Neural crest cell (in vitro differentiated cells): ENCODE data around the gene CIDEC. TPM values are rescaled to one million over a fixed set of nuclear protein-coding genes. Genes with fewer than 3 reads are reported as not detected.

Experiments used
- DNase-seq: peaks from one replicate; pipeline ENCODE4 v3.0.0; 2021; ENCODE audit warnings: low read depth, mixed read lengths, low spot score
- H3K27ac Mint-ChIP-seq: one replicate; pipeline ENCODE4 v1.8.0; 2021; ENCODE audit warnings: mild to moderate bottlenecking, mixed read lengths; ENCODE audit not compliant: unreplicated experiment
- H3K27me3 Mint-ChIP-seq: 2 replicates; pipeline ENCODE4 v1.8.0; 2021; ENCODE audit warnings: low read depth, mild to moderate bottlenecking, mixed read lengths
- H3K36me3 Mint-ChIP-seq: 2 replicates; pipeline ENCODE4 v1.8.0; 2021; ENCODE audit warnings: low read depth, mild to moderate bottlenecking, mixed read lengths
- H3K4me1 Mint-ChIP-seq: 2 replicates; pipeline ENCODE4 v1.8.0; 2021; ENCODE audit warnings: mixed read lengths
- H3K4me3 Mint-ChIP-seq: one replicate; pipeline ENCODE4 v1.8.0; 2021; ENCODE audit warnings: mild to moderate bottlenecking, mixed read lengths
- H3K9me3 Mint-ChIP-seq: 2 replicates; pipeline ENCODE4 v1.8.0; 2021; ENCODE audit warnings: mixed read lengths
- CTCF ChIP-seq: fragments of 200-600 bp; sonication (generic); conservative IDR thresholded peaks from 2 replicates; pipeline ENCODE4 v1.5.0; 2021; ENCODE audit warnings: antibody characterized with exemption, mild to moderate bottlenecking
- long read RNA-seq: library from polyadenylated mRNA; unstranded; transcript quantifications from one replicate; pipeline ENCODE4 v2.0.0, GENCODE V29; 2020
- total RNA-seq: library from RNA; stranded (reverse); gene quantifications from 2 replicates; pipeline ENCODE4 v1.2.1, GENCODE V29; 2021

The CIDEC gene
- not detected in 2 replicates for total RNA-seq
- long read RNA-seq = 0 reads

DNA sequence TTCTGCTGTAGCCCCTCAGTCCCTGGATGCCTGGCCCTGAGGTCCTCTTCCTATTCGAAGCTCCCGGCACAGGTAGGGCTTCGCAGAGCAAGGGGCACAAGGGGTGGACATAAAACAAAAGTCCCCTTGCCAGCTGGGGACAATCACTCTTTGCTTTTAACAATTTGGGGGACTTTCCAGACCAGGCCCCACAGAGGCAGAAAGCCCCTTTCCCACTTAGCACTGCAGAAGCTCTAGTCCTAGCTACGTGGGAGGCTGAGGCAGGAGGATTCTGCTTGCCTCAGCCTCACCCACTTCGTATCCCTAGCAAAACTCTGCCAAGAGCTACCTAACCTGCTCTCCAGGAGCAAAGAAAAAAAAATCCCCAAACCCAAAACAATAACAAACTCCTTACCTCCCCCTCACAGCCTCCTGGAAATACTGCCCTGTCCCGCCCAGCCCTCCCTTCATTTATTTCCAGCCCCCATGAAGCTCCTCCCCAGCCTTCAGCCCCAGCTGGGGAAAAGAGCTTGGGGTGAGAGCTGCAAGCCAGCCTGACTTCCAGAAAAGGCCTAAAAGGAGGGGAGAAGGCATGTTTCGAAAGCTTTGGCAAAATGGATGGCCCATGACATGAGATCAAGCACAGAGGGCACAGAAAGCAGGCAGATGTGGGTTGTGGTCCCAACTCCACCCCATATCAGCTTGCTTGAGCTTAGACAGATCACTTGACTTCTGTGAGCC lies at the start of gene CIDEC:
CIDEC (minus strand) TSS at position 424 of the 720 bp plus-strand sequence. CDS start 1,767 bp downstream, outside the sequence.
- DNase-seq = no peak
- H3K4me1 Mint-ChIP-seq = peaks cover 6% of the 10 kb centered on the region
- no peak within 1 kb of the TSS for H3K4me3 Mint-ChIP-seq
- H3K9me3 Mint-ChIP-seq = no peaks in the 10 kb centered on the region
- H3K27ac Mint-ChIP-seq = no peak within 1 kb of the TSS
- H3K27me3 Mint-ChIP-seq = peaks cover 6% of the 10 kb centered on the region
- TF ChIP-seq CTCF = no peak
- no peaks in the 10 kb centered on the region for H3K36me3 Mint-ChIP-seq

DNA sequence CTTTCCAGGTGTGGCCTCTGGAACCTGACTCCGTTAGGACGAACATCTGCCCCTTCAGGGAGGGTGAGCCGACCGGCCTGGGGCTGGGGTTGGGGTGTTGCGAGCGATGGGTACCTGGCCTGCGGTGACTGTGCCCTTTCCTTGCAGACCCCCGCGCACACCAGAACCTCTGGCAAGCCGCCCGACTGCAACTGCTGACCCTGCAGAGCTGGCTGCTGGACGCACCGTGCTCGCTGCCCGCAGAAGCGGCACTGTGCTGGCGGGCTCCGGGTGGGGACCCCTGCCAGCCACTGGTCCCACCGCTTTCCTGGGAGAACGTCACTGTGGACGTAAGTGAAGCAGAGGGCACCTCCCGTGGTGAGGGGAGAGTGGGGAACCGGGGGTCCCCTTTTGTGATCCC lies 48.1 kb upstream of the CIDEC start:
- H3K27me3 Mint-ChIP-seq = no peaks in the 10 kb centered on the region
- no peak overlapping the region for H3K4me3 Mint-ChIP-seq
- no peak for TF ChIP-seq CTCF
- no peak overlapping the region for H3K27ac Mint-ChIP-seq
- H3K4me1 Mint-ChIP-seq = peaks cover 9% of the 10 kb centered on the region
- no peaks in the 10 kb centered on the region for H3K36me3 Mint-ChIP-seq
- no peaks in the 10 kb centered on the region for H3K9me3 Mint-ChIP-seq
- DNase-seq = no peak

DNA sequence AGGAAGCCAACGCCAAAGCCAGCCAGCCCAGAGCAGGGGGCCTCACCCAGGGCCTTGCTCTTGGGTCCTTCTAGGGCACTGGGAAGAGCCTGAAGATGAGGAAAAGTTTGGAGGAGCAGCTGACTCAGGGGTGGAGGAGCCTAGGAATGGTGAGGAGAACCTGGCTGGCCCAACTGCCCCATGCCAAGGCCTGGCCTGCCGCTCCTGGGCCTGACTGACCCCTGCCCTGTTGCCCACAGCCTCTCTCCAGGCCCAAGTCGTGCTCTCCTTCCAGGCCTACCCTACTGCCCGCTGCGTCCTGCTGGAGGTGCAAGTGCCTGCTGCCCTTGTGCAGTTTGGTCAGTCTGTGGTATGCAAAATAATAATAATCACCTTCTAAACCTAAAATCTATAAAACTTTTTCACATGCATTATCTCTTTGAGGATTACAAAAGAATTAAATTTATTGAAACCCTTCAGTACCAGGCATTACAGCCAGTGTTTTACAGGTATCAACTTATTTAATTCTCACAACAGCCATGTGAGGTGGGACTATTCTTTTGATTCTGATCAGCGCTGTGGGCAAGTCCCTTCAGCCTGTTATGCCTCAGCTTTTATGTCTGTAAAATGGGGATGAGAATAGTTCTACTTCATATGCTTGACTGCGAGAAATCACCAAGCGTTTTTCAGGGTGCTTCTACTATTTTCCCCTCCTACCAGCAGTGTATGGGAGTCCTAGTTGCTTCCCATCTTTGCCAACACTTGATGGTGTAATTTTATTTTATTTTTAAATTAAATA lies 38.4 kb upstream of the CIDEC start:
- Mint-ChIP-seq H3K27ac (no peak overlapping the region), H3K9me3 (no peaks in the 10 kb centered on the region), H3K36me3 (no peaks in the 10 kb centered on the region), H3K4me3 (no peak overlapping the region), H3K4me1 (peaks cover 13% of the 10 kb centered on the region), H3K27me3 (no peaks in the 10 kb centered on the region)
- no peak for TF ChIP-seq CTCF
- DNase-seq = no peak

- Mint-ChIP-seq H3K36me3 (no peaks in the 10 kb centered on the region), H3K4me1 (peaks cover 13% of the 10 kb centered on the region), H3K27me3 (no peaks in the 10 kb centered on the region), H3K27ac (no peak overlapping the region), H3K9me3 (no peaks in the 10 kb centered on the region), H3K4me3 (no peak overlapping the region)
- TF ChIP-seq CTCF = no peak
- DNase-seq = no peak
Measured at GRCh38 chr3:9917820-9918219, 37.8 kb upstream of the CIDEC start.

GRCh38 chr3:9916734-9917680 lies 37.0 kb upstream of the CIDEC start, which contains the start of gene IL17RC:
Gene IL17RC, plus strand, starts transcription at chr3:9917098. Its CDS starts 218 bp downstream, at chr3:9917316.
- no peak for TF ChIP-seq CTCF
- H3K27me3 Mint-ChIP-seq = no peaks in the 10 kb centered on the region
- peak within 1 kb of the TSS; percentile 75 for H3K27ac Mint-ChIP-seq
- H3K9me3 Mint-ChIP-seq = no peaks in the 10 kb centered on the region
- no peaks in the 10 kb centered on the region for H3K36me3 Mint-ChIP-seq
- peak within 1 kb of the TSS; percentile 84 for H3K4me3 Mint-ChIP-seq
- peak; percentile 27 for DNase-seq
- peaks cover 13% of the 10 kb centered on the region for H3K4me1 Mint-ChIP-seq
